NCI-H187 treated with DMSO at 0.1 percent for 48 hours (cell line): ENCODE measurements around the gene DPF3.
A peak's percentile ranks its signal among the peaks of the same experiment; 100 is the strongest.

Source experiments
- DNase-seq: peaks from one replicate; lab custom pipeline; 2025; lab: John Stamatoyannopoulos, UW

The DPF3 gene

DNA sequence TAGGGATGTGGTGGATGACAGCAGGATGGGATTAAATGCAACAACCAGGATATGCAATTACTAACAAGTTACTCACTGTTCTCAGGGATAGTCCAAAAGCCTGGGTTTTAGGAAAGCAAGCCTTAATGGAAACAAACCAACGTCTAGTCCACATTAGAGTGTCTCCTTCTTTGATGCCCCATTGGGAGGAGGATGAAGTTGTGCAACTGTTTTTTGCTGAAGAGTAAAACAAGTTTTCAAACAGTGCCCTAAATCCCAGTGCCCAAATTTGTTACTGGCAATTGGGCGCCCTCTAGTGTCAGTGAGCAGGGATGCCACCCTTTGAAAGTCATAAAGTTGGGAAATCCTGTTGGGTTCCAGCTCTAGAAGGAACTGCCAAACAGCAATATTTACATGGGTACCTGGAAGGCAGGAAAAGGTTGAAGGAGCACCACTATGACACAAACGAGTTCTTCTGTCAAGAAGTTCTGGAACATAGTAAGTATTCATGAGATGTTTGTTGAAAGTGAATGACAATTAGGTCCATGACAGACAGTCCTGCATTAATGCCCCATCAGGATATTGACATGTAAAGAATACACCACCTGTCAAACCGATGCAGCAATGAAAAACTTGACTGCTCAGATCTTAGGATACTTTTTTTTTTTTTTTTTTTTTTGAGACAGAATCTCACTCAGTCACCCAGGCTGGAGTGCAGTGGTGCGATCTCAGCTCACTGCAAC lies 11.1 kb upstream of the DPF3 start:
- peak; percentile 13 for DNase-seq

DNA sequence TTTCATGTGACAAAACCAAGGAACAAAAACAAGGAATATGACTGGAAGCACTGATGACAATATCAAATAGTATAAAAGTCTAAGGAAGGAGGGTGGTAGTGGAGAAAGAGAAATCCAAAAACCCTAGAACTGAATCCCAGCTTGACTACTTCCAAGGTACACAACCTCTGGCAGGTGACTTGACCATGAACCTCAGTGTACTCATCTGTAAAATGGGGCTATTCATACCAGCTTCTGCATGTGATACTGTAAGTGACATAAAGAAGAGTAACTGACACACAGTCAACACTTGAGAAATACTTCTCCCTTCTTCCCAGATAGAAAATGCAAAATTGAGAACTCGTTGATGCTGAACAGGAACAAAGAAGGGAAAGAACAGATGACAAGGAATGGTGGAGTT lies 10.3 kb upstream of the DPF3 start:
- DNase-seq: no peak

DNA sequence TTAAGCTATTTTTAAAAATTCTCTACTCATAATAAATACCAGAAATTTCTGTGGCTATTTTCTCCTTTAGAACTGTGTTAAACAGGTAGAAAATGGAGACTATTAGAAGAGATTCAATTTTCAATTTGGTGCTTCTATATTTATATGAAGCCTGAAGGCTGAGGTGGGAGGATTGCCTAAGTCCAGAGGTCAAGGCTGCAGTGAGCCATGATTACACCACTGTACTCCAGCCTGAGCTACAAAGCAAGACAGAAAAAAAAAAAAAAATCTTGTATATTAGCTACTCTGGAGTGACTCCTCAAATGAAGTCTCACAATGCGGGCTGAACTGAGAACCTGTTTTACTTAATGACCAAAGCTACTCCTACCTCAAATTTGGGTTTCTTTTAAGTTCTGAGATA lies 9.8 kb upstream of the DPF3 start:
- DNase-seq: no peak

DNA sequence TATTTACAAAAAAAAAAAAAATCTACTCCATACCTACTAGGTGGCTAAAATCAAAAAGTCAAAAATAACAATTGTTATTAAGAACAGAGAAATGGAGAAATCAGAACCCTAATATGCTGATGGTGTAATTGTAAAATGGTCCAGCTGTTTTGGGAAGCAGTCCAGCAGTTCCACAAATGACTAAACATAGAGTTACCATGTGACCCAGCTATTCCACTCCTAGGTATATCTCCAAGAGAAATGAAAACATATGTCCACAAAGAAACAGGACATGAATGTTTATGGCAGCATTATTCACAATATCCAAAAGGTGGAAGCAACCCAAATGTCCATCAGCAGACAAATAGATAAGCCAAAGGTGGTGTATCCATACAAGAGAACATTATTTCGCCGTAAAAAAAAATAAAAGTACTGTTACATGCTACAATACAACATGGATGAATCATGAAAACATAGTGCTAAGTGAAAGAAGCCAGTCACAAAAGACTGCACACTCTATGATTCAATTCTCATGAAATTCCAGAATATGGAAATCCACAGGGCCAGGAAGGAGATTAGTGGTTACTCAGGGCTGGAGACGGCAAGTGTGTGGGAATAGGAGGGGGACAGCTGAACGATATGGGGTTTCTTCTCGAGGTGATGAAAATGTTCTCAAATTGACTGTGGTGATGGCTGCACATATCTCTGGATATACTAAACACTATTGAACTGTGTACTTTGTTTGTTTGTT lies 9.1 kb upstream of the DPF3 start:
- DNase-seq: no peak

DNA sequence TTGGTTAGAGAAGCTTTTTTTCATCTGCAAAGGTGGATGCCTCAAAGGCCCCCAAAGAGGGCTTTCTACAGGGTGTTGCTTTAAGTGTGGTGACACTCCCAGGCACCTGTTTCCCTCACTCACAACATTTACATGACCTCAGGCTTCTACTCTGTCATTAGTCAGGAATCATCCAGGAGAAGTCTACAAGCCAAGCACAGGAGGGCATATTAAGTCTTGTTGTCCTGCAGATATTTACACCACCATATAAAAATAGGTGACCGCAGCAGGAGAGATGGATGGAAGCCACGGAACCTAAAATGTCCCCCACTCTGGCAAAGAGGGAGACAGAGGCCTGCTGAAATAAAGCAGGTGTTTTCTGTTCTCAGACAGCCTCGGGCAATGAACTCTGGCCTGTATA lies 7.5 kb upstream of the DPF3 start:
- no peak for DNase-seq

DNA sequence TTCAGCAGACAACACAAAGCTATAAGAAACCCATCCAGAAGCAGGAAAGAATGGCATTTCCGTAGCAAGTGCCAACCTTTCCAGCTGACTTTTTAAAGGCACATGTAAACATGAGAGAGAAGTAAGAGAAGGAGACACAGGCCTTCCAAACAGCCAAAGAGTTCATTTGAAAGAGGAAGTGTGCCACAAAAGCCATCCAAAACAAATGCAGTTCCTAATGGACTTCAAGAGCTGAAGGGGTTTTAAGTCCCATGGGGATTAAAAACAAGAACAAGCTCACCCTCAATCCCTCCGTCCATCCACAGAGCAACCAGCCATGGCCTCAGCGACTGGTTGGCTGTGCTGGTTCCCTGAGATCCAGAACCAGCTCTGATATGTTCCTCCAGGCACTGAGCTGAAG lies 4.5 kb upstream of the DPF3 start:
- DNase-seq: no peak

DNA sequence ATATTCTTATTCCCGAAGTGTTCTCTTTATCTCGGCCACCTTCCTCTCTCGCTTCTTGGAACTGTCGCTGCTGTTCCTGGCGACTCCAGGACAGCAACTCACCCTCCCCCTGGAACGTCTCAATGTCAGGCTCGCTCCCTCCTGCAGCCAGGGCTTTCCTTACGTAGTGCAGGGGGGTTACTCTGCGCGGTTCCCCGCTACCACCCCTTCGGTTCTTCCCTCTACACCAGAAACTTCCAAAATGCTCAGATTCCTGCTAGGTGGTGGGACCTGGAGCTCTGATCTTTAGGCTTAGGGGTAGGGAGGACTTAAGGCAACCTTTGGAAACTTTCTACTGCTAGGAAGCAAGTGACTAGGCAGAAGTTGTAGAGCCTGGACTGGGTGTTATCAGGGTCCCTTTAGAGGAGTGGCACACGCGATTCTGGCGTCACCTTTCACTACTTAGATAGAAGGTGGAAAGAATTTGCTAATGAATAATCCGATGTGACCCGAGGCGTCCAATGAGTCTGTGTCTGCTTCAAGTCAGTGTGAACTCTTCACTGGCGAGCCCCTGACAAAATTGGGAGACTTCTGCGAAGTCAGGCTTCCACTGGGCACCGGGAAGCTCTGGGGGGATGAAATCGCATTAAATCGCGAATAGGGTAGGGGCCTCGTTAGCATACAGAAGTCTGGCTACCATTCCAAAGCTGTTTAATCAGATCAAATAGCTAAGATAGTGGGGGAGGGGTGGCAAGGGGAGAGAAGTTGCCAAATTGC lies 900 bp upstream of the DPF3 start:
- no peak for DNase-seq

DNA sequence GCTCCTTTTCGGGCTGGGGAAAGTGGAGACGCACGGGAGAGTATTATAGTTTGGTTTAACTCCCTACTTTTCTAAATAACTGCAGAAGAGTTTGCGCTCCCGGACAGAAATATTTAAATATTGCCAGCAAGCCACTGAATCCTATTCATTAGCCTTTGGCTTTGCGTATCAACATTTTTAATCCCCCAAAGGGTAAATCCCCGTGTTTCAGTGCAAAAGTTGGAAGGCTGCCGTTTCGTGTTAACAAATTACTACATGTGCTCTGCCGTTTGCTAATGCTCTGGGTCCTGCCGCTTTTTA lies 372 bp upstream of the DPF3 start:
- DNase-seq: no peak

DNA sequence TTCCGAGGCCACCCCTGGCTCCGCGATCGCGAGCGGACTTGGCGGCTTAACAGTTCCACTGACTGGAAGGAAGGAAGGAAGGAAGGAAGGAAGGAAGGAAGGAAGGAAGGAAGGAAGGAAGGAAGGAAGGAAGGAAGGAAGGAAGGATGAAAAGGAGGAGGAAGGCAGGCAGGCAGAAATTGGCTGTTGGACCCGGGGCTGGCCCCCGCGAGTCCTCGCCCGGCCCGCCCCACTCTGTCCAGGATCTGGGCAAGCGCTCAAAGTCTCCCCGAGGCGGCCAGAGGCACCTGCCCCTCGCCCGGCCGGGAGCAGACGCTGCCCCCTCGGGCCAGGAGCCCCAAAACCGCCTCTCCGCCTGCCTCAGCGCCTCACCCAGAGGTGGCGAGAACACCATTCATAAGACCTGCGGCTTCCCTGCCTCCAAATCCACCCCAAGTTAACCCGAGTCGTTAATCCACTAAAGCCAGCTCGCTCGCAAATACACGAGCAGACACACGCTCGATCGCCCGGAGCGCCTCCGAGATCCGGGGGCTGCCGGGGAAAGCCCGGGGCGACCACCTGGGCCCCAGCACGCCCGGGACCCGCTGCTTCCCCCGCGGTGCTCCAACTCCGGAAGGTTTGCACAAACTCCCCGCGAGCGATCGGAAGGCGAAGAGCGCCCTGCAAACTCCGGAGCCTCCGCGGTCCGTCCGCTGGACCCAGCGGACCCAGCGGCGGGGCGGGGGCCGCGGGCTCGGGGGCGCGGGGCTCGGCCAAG lies 844 bp downstream of the DPF3 start:
- no peak for DNase-seq

DNA sequence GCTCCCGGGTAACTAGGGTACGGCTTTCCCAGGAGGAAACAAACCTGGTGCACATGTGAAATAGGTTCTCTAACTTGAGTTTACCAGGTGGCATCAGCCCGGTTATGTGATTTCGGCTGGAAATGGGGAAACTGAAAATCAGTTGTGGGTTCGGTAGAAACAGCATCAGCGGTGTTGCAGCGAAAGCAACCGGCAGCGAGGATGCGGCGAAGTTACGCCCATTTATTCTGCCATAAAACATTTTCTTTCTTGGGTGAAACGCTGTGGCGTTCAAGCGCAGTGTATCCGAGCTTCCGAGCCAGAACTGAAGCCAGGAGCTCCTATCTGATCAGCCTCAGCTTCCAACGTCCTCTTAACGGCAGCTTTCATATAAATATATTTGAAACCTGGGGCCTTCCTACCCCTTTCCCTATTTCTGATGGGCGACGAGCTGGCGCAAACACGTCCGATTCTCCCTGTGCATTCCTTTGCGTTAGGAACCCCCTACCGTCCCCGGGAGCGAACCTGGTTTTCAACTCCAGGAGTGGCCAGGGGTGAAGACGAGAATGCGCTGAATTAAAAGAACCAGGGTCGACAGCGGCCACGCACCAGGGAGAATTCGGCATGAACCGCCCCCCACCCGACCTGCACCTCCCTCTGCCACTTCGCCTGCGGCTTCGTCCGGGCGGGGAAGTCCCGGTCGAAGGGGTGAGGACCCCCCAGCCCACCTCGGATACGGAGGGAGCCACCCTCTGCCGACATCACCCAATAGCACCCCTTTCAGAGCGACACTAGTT lies 1.6 kb downstream of the DPF3 start:
- DNase-seq: no peak

DNA sequence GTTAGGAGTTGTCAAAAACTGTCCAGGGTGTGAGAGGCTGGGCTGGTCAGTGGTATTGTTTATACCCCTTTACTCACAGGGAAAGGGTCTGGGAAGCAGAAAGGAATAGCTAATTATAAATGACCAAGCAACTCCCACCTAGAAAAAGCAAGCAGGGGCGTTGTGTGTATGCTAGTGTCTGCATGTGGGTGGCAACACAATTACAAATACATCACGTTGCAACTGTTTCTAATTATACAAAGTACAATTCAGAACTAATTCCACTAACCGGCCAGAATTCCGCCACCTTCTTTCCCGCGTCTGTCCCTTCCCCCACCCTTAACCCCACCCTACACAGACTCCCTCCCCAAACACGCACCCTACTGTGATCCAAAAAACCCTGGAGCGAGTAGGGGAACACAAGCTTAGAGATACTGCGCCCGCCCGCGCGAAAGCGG lies 2.2 kb downstream of the DPF3 start:
- DNase-seq: no peak

DNA sequence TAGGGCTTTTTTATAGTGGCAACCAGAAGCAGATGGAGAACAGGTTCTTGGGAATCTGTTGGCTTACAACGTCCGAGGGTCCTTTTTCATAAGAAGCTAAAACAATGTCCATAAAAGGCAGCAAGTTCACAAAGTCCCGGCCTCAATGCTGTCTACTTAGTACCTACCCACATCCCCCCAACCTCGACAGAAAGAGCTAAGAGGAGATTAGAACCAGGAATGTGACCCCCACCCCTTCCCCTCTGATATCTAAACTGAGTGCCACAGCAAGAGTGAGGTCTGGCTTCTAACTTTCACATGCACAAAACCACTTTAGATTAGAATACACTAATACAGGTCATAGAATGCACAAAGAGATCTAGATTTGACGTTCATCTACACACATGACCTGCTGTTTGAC lies 4.5 kb downstream of the DPF3 start:
- DNase-seq: no peak

DNA sequence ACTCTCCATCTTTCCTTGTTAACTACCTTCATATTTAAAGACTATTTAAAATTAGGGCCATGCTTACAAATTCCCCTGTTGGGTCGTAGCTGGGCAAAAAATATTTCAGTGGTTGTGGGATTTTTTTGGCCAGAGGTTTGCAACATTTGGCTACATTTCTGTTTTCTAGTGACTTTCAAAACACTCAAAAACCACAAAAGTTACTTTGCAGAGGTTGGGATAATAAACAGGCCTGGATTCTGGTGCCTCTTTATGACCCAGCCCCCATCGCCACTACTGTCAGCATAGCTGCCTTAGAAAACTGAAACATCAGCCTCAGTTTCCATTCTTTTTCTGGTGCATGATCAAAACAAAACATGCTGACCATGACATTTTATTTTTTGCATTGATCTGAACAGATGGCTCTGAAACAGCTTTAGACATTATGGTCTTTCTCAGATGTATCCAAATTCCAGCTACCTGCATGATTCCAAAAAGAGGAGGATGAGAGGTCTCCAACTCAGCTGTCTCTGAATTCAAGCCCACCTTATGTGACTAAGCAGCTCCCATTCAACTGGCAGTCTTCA lies 5.2 kb downstream of the DPF3 start:
- DNase-seq: no peak

DNA sequence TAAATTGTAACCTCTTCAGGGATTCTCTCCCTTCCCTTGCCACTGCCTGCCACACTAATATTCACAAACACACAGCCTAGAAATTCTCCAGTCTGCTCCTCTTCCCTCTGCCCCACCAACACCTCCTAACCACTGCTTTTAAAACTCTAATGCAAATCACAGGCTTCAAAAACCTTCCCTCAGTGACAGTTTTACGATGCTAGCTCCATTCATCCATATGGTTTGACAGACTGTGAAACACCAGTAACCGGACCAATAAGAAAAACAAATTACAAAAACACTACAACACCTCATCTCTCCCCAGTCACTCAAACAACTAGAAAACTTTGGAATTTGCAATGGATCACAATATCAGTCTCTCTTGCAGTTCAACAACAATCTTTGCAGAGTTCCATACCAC lies 5.7 kb downstream of the DPF3 start:
- no peak for DNase-seq

DNA sequence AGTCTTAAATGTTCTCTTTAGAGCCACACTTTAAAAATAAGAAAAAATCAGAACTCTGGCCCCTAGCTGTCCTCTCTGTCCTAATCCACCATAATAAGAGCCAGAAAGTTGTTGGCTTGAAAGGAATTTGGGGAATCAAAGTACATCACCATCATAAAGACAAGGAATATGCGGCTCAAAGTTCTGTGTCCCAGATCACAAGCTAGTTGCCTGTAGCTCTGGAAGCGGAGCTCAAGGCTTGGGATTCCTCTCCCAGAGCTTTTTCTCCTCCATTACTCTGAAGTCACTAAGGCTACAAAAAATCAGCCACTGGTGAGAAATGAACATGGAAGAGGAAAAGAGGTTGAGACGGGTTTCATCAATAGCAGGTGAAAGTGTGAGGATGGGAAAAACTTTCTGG lies 6.4 kb downstream of the DPF3 start:
- no peak for DNase-seq

DNA sequence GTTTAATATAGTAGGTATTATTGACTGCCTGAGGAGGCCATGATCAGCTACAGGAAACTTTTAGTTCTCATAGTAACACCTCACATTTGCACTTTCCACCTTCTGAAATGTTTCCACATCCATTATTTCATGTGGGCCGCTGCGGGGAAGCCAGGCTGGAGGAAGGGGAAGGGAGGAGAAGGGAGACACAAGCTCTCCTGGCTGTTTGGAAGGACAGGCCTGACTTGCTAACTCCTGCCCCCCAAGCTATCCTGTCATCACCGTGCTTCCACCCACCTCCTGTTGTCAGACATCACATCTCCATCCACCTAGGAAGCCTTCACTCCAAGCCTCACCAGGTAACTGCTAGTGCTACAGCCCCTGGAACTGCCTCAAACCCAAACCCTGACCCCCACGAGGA lies 9.5 kb downstream of the DPF3 start:
- DNase-seq: no peak

DNA sequence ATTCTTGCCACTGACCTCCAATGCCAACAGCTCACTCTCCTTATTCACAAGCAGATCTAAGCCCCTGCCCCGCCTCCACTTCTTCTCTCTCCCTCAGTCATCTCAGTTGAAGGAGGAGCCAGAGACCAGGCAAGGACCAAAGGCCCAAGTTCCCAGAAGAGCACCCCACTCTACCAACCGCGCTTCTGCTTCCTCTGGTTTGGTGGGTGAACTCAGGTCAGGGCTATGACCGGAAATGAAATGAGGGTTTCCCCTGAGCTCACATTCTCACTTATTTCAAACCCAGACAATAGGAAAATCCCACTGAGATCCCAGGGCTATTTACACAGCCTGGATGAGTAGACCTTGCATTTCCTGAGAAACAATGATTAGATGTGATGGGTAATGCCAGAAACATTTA lies 9.9 kb downstream of the DPF3 start:
- no peak for DNase-seq

DNA sequence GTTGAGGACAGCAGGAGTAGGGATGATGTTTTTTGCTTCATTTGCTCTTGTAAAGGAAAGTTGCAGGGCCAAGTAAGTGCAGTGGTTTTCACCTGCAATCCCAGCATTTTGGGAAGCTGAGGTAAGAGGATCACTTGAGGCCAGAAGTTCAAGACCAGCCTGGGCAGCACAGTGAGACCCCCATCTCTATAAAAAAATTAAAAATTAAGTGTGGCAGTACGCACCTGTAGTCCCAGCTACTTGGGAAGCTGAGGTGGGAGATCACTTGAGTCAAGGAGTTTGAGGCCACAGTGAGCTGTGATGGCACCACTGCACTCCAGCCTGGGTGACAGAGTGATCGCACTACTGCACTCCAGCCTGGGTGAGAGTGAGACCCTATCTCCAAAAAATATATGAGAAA lies 10.8 kb downstream of the DPF3 start:
- DNase-seq: no peak

DNA sequence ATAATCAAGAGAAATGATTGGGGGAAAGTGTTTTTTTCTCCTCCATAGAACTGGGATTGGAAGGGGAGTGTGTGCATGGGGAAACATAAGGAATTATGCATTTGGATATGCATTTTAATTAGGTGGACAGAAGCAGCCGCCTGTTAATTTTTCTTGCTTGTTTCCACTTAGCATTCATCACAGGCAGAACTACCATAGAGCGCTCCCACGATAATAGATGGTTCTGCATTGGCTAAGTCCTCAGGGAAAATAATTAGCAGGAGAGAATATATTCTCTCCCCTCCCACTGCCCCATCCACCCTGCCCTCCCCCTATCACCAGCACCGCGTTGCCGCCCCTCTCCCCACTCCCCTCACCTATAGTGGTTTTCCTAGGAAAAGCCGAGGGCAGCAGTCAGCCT lies 11.4 kb downstream of the DPF3 start:
- DNase-seq: no peak

DNA sequence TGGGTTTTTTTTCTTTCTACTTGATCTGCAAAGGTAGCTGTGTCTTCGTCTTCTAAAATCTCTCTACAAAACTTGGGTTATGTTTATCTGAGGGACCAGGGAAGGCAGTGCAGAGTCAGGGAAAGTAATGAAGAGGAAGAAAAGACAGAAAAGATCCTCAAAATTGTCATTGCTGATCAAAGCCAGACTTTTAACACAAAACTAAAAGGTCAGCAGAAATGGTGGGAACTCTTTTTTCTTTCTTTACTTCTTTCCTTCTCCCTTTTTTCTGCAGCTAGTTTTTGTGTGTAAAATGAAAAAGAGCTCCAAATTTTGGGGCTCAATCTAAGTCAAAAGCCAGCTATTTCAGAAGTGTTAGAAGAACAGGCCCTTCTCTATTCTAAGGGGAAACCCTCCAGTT lies 11.9 kb downstream of the DPF3 start:
- DNase-seq: no peak

DNA sequence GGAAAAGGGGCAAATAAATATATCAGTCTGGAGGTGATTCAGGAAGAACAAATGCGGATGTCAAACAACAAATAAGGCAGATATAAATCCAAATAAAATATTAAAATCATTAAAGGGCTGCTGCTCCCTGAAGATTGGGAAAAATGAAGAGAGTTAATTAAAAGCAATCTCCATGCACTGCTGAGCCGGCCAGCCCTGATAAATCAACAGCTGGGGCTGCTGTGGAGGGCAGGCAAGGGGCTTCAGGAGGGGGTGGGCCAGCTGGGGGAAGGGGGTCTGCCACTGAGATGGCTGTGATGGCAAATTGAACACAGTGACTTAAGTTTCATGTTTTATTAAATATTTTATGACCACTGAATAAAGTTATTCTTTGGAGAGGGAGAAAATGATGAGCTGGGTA lies 12.4 kb downstream of the DPF3 start:
- DNase-seq: no peak

DNA sequence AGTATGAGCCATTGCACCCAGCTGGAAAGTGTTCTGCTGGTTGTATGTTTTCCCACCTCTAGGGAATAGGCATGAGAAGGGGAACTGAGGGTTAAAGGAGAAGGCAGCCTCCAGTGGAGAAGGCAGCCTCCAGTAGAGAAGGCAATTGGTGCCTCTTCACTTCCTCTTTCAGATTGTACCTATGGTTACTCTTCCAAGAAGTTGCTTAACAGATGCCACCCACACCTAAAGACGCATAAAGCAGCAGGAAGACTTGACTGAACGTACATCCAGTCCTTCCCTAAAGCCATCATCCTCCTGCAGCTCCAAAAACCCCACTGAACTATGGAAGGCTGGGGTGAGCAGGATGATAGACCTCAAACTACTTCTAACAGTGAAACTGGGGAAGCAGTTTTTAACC lies 13.1 kb downstream of the DPF3 start:
- no peak for DNase-seq
